ENCODE measurements around the gene C12orf42. TPM values are rescaled to one million over a fixed set of nuclear protein-coding genes. Genes with fewer than 3 reads are reported as not detected.

Gene C12orf42
- total RNA-seq, 1 donor from 2014 or later, result 0.29 TPM

DNA sequence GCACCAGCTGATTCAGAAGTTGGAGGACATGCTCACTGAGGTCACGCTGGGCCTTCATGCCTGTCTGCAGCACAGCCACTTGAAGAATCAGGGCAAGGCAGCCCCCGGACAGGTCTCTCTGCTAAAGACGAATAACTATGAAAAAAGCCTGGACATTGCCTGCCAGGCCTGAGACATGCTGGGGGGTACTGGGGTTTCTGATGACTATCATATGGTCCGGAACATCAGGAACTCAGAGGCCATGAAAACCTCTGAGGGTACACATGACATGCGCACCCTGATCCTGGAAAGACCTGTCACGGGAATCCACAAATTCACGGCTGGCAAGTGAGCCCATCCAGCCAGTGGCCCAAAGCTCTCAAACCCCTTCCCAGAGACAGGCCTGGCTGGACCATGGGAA, 8.8 kb upstream of the C12orf42 start:
- TF ChIP-seq, protein P1, sequence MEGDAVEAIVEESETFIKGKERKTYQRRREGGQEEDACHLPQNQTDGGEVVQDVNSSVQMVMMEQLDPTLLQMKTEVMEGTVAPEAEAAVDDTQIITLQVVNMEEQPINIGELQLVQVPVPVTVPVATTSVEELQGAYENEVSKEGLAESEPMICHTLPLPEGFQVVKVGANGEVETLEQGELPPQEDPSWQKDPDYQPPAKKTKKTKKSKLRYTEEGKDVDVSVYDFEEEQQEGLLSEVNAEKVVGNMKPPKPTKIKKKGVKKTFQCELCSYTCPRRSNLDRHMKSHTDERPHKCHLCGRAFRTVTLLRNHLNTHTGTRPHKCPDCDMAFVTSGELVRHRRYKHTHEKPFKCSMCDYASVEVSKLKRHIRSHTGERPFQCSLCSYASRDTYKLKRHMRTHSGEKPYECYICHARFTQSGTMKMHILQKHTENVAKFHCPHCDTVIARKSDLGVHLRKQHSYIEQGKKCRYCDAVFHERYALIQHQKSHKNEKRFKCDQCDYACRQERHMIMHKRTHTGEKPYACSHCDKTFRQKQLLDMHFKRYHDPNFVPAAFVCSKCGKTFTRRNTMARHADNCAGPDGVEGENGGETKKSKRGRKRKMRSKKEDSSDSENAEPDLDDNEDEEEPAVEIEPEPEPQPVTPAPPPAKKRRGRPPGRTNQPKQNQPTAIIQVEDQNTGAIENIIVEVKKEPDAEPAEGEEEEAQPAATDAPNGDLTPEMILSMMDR (IDR thresholded peaks at IDR 0.05; ENCODE audit: unreplicated experiment), result no peak
- H3K27ac Mint-ChIP-seq, result no peak overlapping the region
- H3K4me1 Mint-ChIP-seq (ENCODE audit: low read depth), result no peaks in the 10 kb centered on the region
- H3K9me3 Mint-ChIP-seq (ENCODE audit: low read depth), result no peaks in the 10 kb centered on the region
- peaks cover 66% of the 10 kb centered on the region for H3K27me3 Mint-ChIP-seq
- H3K4me3 Mint-ChIP-seq (ENCODE audit: low read depth), result no peak overlapping the region
- no peak for DNase-seq (ENCODE audit: low spot score, unreplicated experiment)
- H3K36me3 Mint-ChIP-seq (ENCODE audit: insufficient read depth), result no peaks in the 10 kb centered on the region

DNA sequence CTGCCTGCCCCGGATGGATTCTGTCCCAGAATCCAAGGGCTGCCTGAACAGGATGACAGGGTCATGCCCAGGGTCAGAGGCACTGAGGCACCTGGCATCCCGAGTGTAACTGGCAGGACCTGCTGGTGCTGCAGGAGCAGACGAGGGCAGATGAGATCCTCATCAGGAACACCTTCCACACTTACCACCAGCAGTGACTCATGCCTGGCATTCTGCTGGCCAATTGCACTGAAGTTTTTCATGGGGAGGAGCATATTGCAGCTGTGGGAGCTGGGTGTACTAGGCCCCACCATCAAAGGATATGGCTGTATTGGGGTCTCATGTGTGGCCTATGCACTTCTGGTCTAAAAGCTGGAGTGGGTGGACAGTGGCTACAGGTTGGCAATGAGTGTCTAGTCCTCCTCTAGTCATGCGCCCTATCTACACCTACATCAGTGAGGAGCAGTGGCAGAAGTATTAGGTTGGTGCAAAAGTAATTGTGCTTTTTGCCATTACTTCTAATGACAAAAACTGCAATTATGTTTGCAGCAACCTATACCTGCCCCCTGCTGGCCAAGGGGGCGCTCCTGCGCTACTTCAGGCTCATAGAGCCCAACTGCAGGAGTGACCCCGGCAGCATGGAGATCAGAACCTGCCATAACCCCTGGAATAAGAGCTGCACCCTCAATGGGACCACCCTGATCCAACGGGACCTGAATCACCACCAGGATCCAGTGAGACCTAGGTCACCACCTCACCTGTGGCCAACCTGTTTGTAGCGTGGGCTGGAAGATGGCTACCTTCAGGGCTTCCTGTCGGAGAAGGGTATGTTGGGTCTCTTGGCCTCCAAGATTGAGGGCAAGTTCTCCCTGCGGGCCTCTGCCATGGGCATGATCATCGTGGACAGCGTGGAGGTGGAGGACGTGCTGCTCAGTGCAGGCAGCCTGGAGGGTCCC, 8.0 kb upstream of the C12orf42 start:
- TF ChIP-seq, protein P1 (IDR thresholded peaks at IDR 0.05; ENCODE audit: unreplicated experiment), result peak; percentile 70
- Mint-ChIP-seq H3K4me3 (ENCODE audit: low read depth) (no peak overlapping the region), H3K36me3 (ENCODE audit: insufficient read depth) (no peaks in the 10 kb centered on the region), H3K27me3 (peaks cover 67% of the 10 kb centered on the region), H3K4me1 (ENCODE audit: low read depth) (no peaks in the 10 kb centered on the region), H3K9me3 (ENCODE audit: low read depth) (no peaks in the 10 kb centered on the region), H3K27ac (no peak overlapping the region)
- peak; percentile 26 for DNase-seq (ENCODE audit: low spot score, unreplicated experiment)

- Mint-ChIP-seq H3K9me3 (ENCODE audit: low read depth) (peaks cover 2% of the 10 kb centered on the region), H3K36me3 (ENCODE audit: insufficient read depth) (no peaks in the 10 kb centered on the region), H3K27ac (no peak overlapping the region), H3K4me3 (ENCODE audit: low read depth) (no peak overlapping the region), H3K27me3 (peaks cover 82% of the 10 kb centered on the region), H3K4me1 (ENCODE audit: low read depth) (no peaks in the 10 kb centered on the region)
- DNase-seq (ENCODE audit: low spot score, unreplicated experiment), result no peak
- TF ChIP-seq, protein P1 (IDR thresholded peaks at IDR 0.05; ENCODE audit: unreplicated experiment), result no peak
Measured at GRCh38 chr12:103501447-103501846, 5.7 kb upstream of the C12orf42 start.

GRCh38 chr12:103499571-103499970, 3.8 kb upstream of the C12orf42 start:
- Mint-ChIP-seq H3K4me1 (ENCODE audit: low read depth) (peaks cover 1% of the 10 kb centered on the region), H3K4me3 (ENCODE audit: low read depth) (no peak overlapping the region), H3K36me3 (ENCODE audit: insufficient read depth) (no peaks in the 10 kb centered on the region), H3K9me3 (ENCODE audit: low read depth) (peaks cover 2% of the 10 kb centered on the region), H3K27me3 (peaks cover 80% of the 10 kb centered on the region), H3K27ac (no peak overlapping the region)
- DNase-seq (ENCODE audit: low spot score, unreplicated experiment), result no peak
- TF ChIP-seq, protein P1 (IDR thresholded peaks at IDR 0.05; ENCODE audit: unreplicated experiment), result no peak

GRCh38 chr12:103498990-103499389, 3.2 kb upstream of the C12orf42 start:
- Mint-ChIP-seq H3K36me3 (ENCODE audit: insufficient read depth) (no peaks in the 10 kb centered on the region), H3K9me3 (ENCODE audit: low read depth) (peaks cover 2% of the 10 kb centered on the region), H3K4me3 (ENCODE audit: low read depth) (no peak overlapping the region), H3K27me3 (peaks cover 81% of the 10 kb centered on the region), H3K27ac (no peak overlapping the region), H3K4me1 (ENCODE audit: low read depth) (peaks cover 2% of the 10 kb centered on the region)
- no peak for DNase-seq (ENCODE audit: low spot score, unreplicated experiment)
- TF ChIP-seq, protein P1 (IDR thresholded peaks at IDR 0.05; ENCODE audit: unreplicated experiment), result no peak
